ENCODE results near the gene FGF6.
"Not testable (repeated sequence)": the region's sequence is repeated elsewhere in the genome, so short reads cannot be mapped to it uniquely, and the experiment has no call there.

FGF6 gene

GRCh38 chr12:4445156-4446101 lies at the start of gene FGF6:
Gene FGF6, minus strand, starts transcription at chr12:4445815. Its CDS starts 245 bp downstream, at chr12:4445570.
- DNase-seq (ENCODE audit: low read depth), result no peak

GRCh38 chr12:4490973-4491372 lies 45.4 kb upstream of the FGF6 start:
- DNase-seq (ENCODE audit: low read depth), result no peak

GRCh38 chr12:4489556-4489955 lies 43.9 kb upstream of the FGF6 start:
- no peak for DNase-seq (ENCODE audit: low read depth)

GRCh38 chr12:4486980-4487379 lies 41.4 kb upstream of the FGF6 start:
- DNase-seq (ENCODE audit: low read depth), result no peak

GRCh38 chr12:4486049-4486699 lies 40.6 kb upstream of the FGF6 start:
- DNase-seq (ENCODE audit: low read depth), result no peak

- no peak for DNase-seq (ENCODE audit: low read depth)
Measured at GRCh38 chr12:4483885-4484823, 38.5 kb upstream of the FGF6 start.

GRCh38 chr12:4482936-4483335 lies 37.3 kb upstream of the FGF6 start:
- DNase-seq (ENCODE audit: low read depth), result no peak

- no peak for DNase-seq (ENCODE audit: low read depth)
Measured at GRCh38 chr12:4478933-4479332, 33.3 kb upstream of the FGF6 start.

GRCh38 chr12:4477129-4477528 lies 31.5 kb upstream of the FGF6 start:
- no peak for DNase-seq (ENCODE audit: low read depth)

- no peak for DNase-seq (ENCODE audit: low read depth)
Measured at GRCh38 chr12:4472046-4472445, 26.4 kb upstream of the FGF6 start.

- no peak for DNase-seq (ENCODE audit: low read depth)
Measured at GRCh38 chr12:4471256-4471655, 25.6 kb upstream of the FGF6 start.

GRCh38 chr12:4468994-4469393 lies 23.4 kb upstream of the FGF6 start:
- no peak for DNase-seq (ENCODE audit: low read depth)

GRCh38 chr12:4460761-4461160 lies 15.1 kb upstream of the FGF6 start:
- DNase-seq (ENCODE audit: low read depth), result no peak

- not testable (repeated sequence) for DNase-seq (ENCODE audit: low read depth)
Measured at GRCh38 chr12:4455849-4456248, 10.2 kb upstream of the FGF6 start.

- no peak for DNase-seq (ENCODE audit: low read depth)
Measured at GRCh38 chr12:4454315-4454860, 8.8 kb upstream of the FGF6 start.

GRCh38 chr12:4451694-4452093 lies 6.1 kb upstream of the FGF6 start:
- DNase-seq (ENCODE audit: low read depth), result no peak

GRCh38 chr12:4450551-4451112 lies 5.0 kb upstream of the FGF6 start:
- no peak for DNase-seq (ENCODE audit: low read depth)

GRCh38 chr12:4449851-4450221 lies 4.2 kb upstream of the FGF6 start:
- no peak for DNase-seq (ENCODE audit: low read depth)

GRCh38 chr12:4448943-4449850 lies 3.6 kb upstream of the FGF6 start:
- no peak for DNase-seq (ENCODE audit: low read depth)

- DNase-seq (ENCODE audit: low read depth), result no peak
Measured at GRCh38 chr12:4448371-4448940, 2.8 kb upstream of the FGF6 start.

Measured in HS-5 (cell line).